Retinal pigment epithelial cell (primary cell): ENCODE data around the gene PRTG.

Experiments used
- DNase-seq: peaks from one replicate; pipeline ENCODE4 v3.0.0-alpha.2; 2010; ENCODE audit warnings: low read depth
- H3K4me3 ChIP-seq: 2 replicates; pipeline ENCODE4 v1.5.1; 2011; ENCODE audit warnings: mild to moderate bottlenecking, low read length, control low read depth, moderate library complexity
- TF ChIP-seq, protein P1 (sequence below): conservative IDR thresholded peaks from 2 replicates; pipeline ENCODE4 v1.5.1; 2011; ENCODE audit warnings: low read depth, low read length, control low read depth, inconsistent platforms

PRTG gene

GRCh38 chr15:55658886-55659285, 84.1 kb downstream of the PRTG start:
- DNase-seq, result no peak
- TF ChIP-seq, protein P1, sequence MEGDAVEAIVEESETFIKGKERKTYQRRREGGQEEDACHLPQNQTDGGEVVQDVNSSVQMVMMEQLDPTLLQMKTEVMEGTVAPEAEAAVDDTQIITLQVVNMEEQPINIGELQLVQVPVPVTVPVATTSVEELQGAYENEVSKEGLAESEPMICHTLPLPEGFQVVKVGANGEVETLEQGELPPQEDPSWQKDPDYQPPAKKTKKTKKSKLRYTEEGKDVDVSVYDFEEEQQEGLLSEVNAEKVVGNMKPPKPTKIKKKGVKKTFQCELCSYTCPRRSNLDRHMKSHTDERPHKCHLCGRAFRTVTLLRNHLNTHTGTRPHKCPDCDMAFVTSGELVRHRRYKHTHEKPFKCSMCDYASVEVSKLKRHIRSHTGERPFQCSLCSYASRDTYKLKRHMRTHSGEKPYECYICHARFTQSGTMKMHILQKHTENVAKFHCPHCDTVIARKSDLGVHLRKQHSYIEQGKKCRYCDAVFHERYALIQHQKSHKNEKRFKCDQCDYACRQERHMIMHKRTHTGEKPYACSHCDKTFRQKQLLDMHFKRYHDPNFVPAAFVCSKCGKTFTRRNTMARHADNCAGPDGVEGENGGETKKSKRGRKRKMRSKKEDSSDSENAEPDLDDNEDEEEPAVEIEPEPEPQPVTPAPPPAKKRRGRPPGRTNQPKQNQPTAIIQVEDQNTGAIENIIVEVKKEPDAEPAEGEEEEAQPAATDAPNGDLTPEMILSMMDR, result no peak
- H3K4me3 ChIP-seq, result no peak overlapping the region

DNA sequence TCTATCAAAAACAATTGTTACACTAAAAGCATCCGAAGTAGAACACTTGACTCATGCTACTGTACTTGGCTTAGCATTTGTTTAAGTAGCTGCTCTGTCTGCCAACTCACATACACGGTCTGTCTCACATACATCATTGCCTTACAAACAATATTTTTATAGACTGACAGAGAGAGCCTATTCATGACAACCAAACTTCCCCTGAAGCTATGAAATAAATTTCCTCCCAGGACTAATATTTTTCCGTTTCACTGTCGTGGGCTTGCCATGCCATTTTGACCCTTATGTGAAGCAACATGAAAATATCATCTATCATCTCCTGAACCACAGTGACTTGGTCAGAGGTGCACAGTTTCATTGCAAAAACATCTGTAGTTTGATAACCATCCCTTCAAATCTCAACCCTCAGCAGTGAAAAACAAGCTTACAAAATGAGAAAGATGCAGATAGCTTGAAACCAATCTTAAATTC, 88.4 kb downstream of the PRTG start:
- no peak for DNase-seq
- TF ChIP-seq, protein P1, result no peak
- H3K4me3 ChIP-seq, result no peak overlapping the region

DNA sequence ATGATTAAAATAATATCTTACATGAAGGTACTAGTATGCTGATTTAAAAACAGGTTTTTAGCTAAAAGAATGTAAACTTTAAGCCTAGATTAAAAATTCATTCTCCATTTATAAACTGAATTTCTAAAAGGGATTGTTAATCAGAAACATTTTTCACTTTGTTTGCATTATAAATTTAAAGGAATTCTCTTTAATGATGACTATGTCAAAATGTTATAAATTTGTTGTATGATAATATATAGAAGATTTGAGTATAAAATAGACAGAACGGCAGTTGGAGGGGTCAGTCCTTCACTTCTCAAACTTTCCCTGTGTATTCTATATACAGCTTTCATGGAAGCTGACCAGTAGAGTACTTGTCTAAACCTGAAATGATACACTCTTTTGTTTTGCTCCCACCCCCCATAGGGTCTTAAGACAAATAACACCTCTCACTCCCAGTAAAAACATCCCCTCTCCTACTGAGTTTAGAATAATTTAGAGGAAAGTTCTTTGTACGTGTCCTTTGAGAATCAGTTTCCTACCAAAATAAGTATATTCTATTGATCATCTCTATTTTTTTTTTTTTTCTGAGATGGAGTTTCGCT, 90.0 kb downstream of the PRTG start:
- DNase-seq, result no peak
- H3K4me3 ChIP-seq, result no peak overlapping the region
- TF ChIP-seq, protein P1, result no peak

DNA sequence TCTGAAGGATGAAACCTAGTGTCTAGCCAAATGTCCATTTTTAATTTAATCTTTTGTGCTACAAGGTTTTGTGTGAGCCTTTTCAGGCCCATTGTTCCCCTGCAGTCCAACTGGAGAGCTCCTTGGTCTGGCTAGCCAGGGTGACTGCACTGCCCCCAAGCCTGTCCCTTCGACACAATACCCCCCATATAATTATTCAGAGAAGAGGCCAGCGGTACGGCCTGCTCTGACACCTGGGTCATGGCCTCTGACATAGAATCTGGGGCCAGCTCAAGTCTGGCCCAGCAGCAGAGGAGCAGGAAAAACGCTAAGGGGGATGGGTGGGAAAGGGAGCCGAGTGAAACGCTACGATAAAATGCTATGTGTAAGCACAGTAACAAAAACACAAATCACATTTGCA, 90.6 kb downstream of the PRTG start:
- DNase-seq, result no peak
- TF ChIP-seq, protein P1, result no peak
- no peak overlapping the region for H3K4me3 ChIP-seq

GRCh38 chr15:55649058-55649423, 93.9 kb downstream of the PRTG start:
- TF ChIP-seq, protein P1, result no peak
- no peak overlapping the region for H3K4me3 ChIP-seq
- DNase-seq, result peak; percentile 44

DNA sequence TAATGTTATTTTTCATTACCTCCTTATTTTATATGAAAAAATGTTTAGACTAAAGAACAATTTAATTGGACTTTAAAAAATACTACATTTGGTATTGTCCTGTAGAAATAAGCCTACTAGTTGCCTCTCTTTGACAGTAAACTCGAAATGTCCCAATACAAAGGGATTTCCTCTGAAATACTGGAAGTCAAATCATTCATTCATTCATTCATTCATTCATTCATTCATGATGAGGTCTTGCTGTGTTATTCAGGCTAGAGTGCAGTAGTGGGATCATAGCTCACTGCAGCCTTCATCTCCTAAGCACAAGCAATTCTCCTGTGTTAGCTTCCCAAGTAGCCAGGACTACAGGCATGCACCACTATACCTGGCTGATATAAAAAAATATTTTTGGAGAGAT, 104.2 kb downstream of the PRTG start:
- no peak for DNase-seq
- H3K4me3 ChIP-seq, result no peak overlapping the region
- TF ChIP-seq, protein P1, result no peak

DNA sequence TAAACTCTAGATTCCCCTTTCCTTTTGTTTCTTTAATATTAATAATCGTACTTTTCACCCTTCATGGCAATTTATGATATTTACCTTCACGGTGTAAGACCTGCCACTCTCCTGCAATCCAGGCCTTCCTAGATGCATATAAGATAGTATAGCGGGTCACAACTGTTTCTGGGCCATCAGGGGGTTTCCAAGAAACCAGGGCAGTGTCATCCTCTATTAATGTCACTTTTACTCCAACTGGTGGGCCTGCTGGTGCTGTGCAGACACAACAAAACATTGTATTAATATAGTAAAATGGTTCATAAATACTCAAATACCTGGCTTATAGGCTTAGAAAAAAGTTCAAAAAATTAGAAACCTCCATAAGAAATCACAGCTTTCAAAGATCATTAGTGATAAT, 105.9 kb downstream of the PRTG start:
- no peak for DNase-seq
- H3K4me3 ChIP-seq, result no peak overlapping the region
- TF ChIP-seq, protein P1, result no peak
